HG03108 (cell line): ENCODE results near the gene CASKIN2.
"Not testable (repeated sequence)": the region's sequence is repeated elsewhere in the genome, so short reads cannot be mapped to it uniquely, and the experiment has no call there.

Experiments used
- ATAC-seq: cut with Tn5 transposase; IDR thresholded peaks from one replicate; pipeline ENCODE4 v1.9.1; 2021; ENCODE audit warnings: moderate library complexity; ENCODE audit not compliant: unreplicated experiment

Gene CASKIN2

GRCh38 chr17:75471207-75471606 is 44.1 kb downstream of the CASKIN2 start:
- no peak for ATAC-seq

GRCh38 chr17:75468779-75469373 is 46.5 kb downstream of the CASKIN2 start:
- ATAC-seq = no peak

GRCh38 chr17:75468291-75468754 is 47.0 kb downstream of the CASKIN2 start:
- no peak for ATAC-seq

GRCh38 chr17:75465039-75465438 is 50.3 kb downstream of the CASKIN2 start:
- ATAC-seq = no peak

GRCh38 chr17:75463603-75464002 is 51.7 kb downstream of the CASKIN2 start:
- ATAC-seq = no peak

GRCh38 chr17:75460295-75460694 is 55.0 kb downstream of the CASKIN2 start:
- ATAC-seq = no peak

GRCh38 chr17:75459590-75460267 is 55.6 kb downstream of the CASKIN2 start:
- peak; percentile 33 for ATAC-seq

- ATAC-seq = no peak
These were observed 56.1 kb downstream of the CASKIN2 start for GRCh38 chr17:75459246-75459589.

- no peak for ATAC-seq
These were observed 58.2 kb downstream of the CASKIN2 start for GRCh38 chr17:75457047-75457654.

GRCh38 chr17:75456417-75457046 is 58.8 kb downstream of the CASKIN2 start, which contains the start of gene TMEM94:
TSS of gene TMEM94 (plus strand) at chr17:75456635. CDS start at chr17:75471906, 15,271 bp downstream.
- ATAC-seq = peak; percentile 89

GRCh38 chr17:75456039-75456416 is 59.3 kb downstream of the CASKIN2 start:
- no peak for ATAC-seq

GRCh38 chr17:75454672-75455071 is 60.7 kb downstream of the CASKIN2 start:
- ATAC-seq = not testable (repeated sequence)

GRCh38 chr17:75454193-75454592 is 61.1 kb downstream of the CASKIN2 start:
- ATAC-seq = no peak

GRCh38 chr17:75450270-75450669 is 65.1 kb downstream of the CASKIN2 start:
- ATAC-seq = no peak
